Glutamatergic neuron (in vitro differentiated cells): ENCODE data around the gene PPM1N. TPM values are rescaled to one million over a fixed set of nuclear protein-coding genes. Genes with fewer than 3 reads are reported as not detected.
A peak's percentile ranks its signal among the peaks of the same experiment; 100 is the strongest.

Experiments used
- DNase-seq: peaks from one replicate; pipeline ENCODE4 v3.0.0; 2022
- H3K27ac Mint-ChIP-seq: one replicate; pipeline ENCODE4 v1.8.0; 2020; ENCODE audit warnings: mild to moderate bottlenecking, mixed read lengths, inconsistent platforms; ENCODE audit not compliant: unreplicated experiment
- H3K27me3 Mint-ChIP-seq: one replicate; pipeline ENCODE4 v1.8.0; 2020; ENCODE audit warnings: mild to moderate bottlenecking, moderate library complexity, mixed read lengths, inconsistent platforms; ENCODE audit not compliant: unreplicated experiment
- H3K36me3 Mint-ChIP-seq: one replicate; pipeline ENCODE4 v1.8.0; 2020; ENCODE audit warnings: mild to moderate bottlenecking, mixed read lengths, inconsistent platforms; ENCODE audit not compliant: unreplicated experiment
- H3K4me1 Mint-ChIP-seq: one replicate; pipeline ENCODE4 v1.8.0; 2020; ENCODE audit warnings: mild to moderate bottlenecking, low read depth, mixed read lengths, inconsistent platforms; ENCODE audit not compliant: unreplicated experiment
- H3K4me3 Mint-ChIP-seq: one replicate; pipeline ENCODE4 v1.8.0; 2020; ENCODE audit warnings: mild to moderate bottlenecking, mixed read lengths, inconsistent platforms; ENCODE audit not compliant: unreplicated experiment
- H3K9me3 Mint-ChIP-seq: one replicate; pipeline ENCODE4 v1.8.0; 2020; ENCODE audit warnings: mild to moderate bottlenecking, moderate library complexity, mixed read lengths, inconsistent platforms; ENCODE audit not compliant: unreplicated experiment
- CTCF ChIP-seq: fragments of 200-600 bp; sonication (generic); IDR thresholded peaks from one replicate; pipeline ENCODE4 v1.5.0; 2021; ENCODE audit not compliant: partially characterized antibody, unreplicated experiment
- total RNA-seq: library from RNA; stranded (reverse); fragmentation: NEBNext Ultra II Directional; extraction: Animal tissue kit (Norgen Biotek cat#: 25700); gene quantifications from one replicate; pipeline ENCODE4 v1.2.1, GENCODE V29; 2021; ENCODE audit not compliant: unreplicated experiment

PPM1N gene
- total RNA-seq, 1 donor from 2014 or later, result 6.6 TPM

- H3K27me3 Mint-ChIP-seq, result peaks cover 20% of the 10 kb centered on the region
- H3K4me3 Mint-ChIP-seq, result peak overlapping the region; percentile 69
- no peak for DNase-seq
- no peak for TF ChIP-seq CTCF
- no peaks in the 10 kb centered on the region for H3K36me3 Mint-ChIP-seq
- peaks cover 10% of the 10 kb centered on the region for H3K4me1 Mint-ChIP-seq
- peaks cover 6% of the 10 kb centered on the region for H3K9me3 Mint-ChIP-seq
- H3K27ac Mint-ChIP-seq, result peak overlapping the region; percentile 19
These were observed 25.5 kb upstream of the PPM1N start for GRCh38 chr19:45472563-45473366.

- DNase-seq, result no peak
- Mint-ChIP-seq H3K27me3 (peaks cover 16% of the 10 kb centered on the region), H3K36me3 (no peaks in the 10 kb centered on the region), H3K27ac (no peak overlapping the region), H3K4me3 (no peak overlapping the region), H3K9me3 (peaks cover 6% of the 10 kb centered on the region), H3K4me1 (peaks cover 11% of the 10 kb centered on the region)
- no peak for TF ChIP-seq CTCF
These were observed 24.9 kb upstream of the PPM1N start for GRCh38 chr19:45473367-45473681.

GRCh38 chr19:45473682-45474605 lies 24.3 kb upstream of the PPM1N start:
- H3K27ac Mint-ChIP-seq, result no peak overlapping the region
- TF ChIP-seq CTCF, result no peak
- peaks cover 19% of the 10 kb centered on the region for H3K27me3 Mint-ChIP-seq
- peaks cover 9% of the 10 kb centered on the region for H3K4me1 Mint-ChIP-seq
- no peak for DNase-seq
- no peaks in the 10 kb centered on the region for H3K36me3 Mint-ChIP-seq
- peaks cover 12% of the 10 kb centered on the region for H3K9me3 Mint-ChIP-seq
- H3K4me3 Mint-ChIP-seq, result no peak overlapping the region

- TF ChIP-seq CTCF, result no peak
- Mint-ChIP-seq H3K27ac (peak overlapping the region; percentile 23), H3K27me3 (peaks cover 16% of the 10 kb centered on the region), H3K9me3 (peaks cover 10% of the 10 kb centered on the region), H3K4me3 (peak overlapping the region; percentile 16), H3K4me1 (peaks cover 9% of the 10 kb centered on the region), H3K36me3 (no peaks in the 10 kb centered on the region)
- no peak for DNase-seq
These were observed 23.4 kb upstream of the PPM1N start for GRCh38 chr19:45474606-45475521.
